ENCODE data around the gene PDCD1LG2. TPM values are rescaled to one million over a fixed set of nuclear protein-coding genes. Genes with fewer than 3 reads are reported as not detected.
"Not testable (repeated sequence)": the region's sequence is repeated elsewhere in the genome, so short reads cannot be mapped to it uniquely, and the experiment has no call there.

PDCD1LG2 gene
- polyA plus RNA-seq, 1 donor = 1.5 TPM

- DNase-seq = no peak
These were observed 55.8 kb downstream of the PDCD1LG2 start for GRCh38 chr9:5566054-5566618.

- DNase-seq = no peak
These were observed 58.5 kb downstream of the PDCD1LG2 start for GRCh38 chr9:5568868-5569267.

GRCh38 chr9:5569409-5569808 is 59.1 kb downstream of the PDCD1LG2 start:
- DNase-seq = no peak

- DNase-seq = no peak
These were observed 59.6 kb downstream of the PDCD1LG2 start for GRCh38 chr9:5569891-5570290.

GRCh38 chr9:5571629-5572232 is 61.4 kb downstream of the PDCD1LG2 start:
- no peak for DNase-seq

GRCh38 chr9:5574097-5574496 is 63.8 kb downstream of the PDCD1LG2 start:
- no peak for DNase-seq

- no peak for DNase-seq
These were observed 64.7 kb downstream of the PDCD1LG2 start for GRCh38 chr9:5575000-5575399.

- DNase-seq = no peak
These were observed 66.9 kb downstream of the PDCD1LG2 start for GRCh38 chr9:5577225-5577624.

- DNase-seq = no peak
These were observed 67.8 kb downstream of the PDCD1LG2 start for GRCh38 chr9:5578018-5578697.

GRCh38 chr9:5578698-5579085 is 68.4 kb downstream of the PDCD1LG2 start:
- no peak for DNase-seq

- no peak for DNase-seq
These were observed 69.5 kb downstream of the PDCD1LG2 start for GRCh38 chr9:5579881-5580280.

GRCh38 chr9:5580650-5581049 is 70.3 kb downstream of the PDCD1LG2 start:
- no peak for DNase-seq

- not testable (repeated sequence) for DNase-seq
These were observed 71.4 kb downstream of the PDCD1LG2 start for GRCh38 chr9:5581706-5582105.

- peak; percentile 30 for DNase-seq
These were observed 72.5 kb downstream of the PDCD1LG2 start for GRCh38 chr9:5582835-5583195.

GRCh38 chr9:5586391-5586802 is 76.1 kb downstream of the PDCD1LG2 start:
- no peak for DNase-seq

GRCh38 chr9:5587024-5587423 is 76.7 kb downstream of the PDCD1LG2 start:
- DNase-seq = no peak

- no peak for DNase-seq
These were observed 81.9 kb downstream of the PDCD1LG2 start for GRCh38 chr9:5592231-5592630.

- DNase-seq = no peak
These were observed 82.6 kb downstream of the PDCD1LG2 start for GRCh38 chr9:5592904-5593303.

- DNase-seq = no peak
These were observed 83.6 kb downstream of the PDCD1LG2 start for GRCh38 chr9:5593904-5594303.

GRCh38 chr9:5596173-5596572 is 85.8 kb downstream of the PDCD1LG2 start:
- no peak for DNase-seq

GRCh38 chr9:5608298-5609225 is 98.2 kb downstream of the PDCD1LG2 start:
- no peak for DNase-seq

- no peak for DNase-seq
These were observed 98.9 kb downstream of the PDCD1LG2 start for GRCh38 chr9:5609226-5609596.

GRCh38 chr9:5610491-5610890 is 100.2 kb downstream of the PDCD1LG2 start:
- DNase-seq = no peak

Measured in hindlimb muscle (tissue), 1 donor.